GM12873 (cell line): ENCODE results near the gene ZFAND3.

Experiments
- CTCF ChIP-seq: IDR thresholded peaks from 2 replicates; pipeline ENCODE4 v1.5.1; 2012; ENCODE audit warnings: low read depth, mild to moderate bottlenecking, moderate library complexity, low read length, control low read depth; ENCODE audit not compliant: insufficient read depth; ENCODE audit errors: missing control alignments

Gene ZFAND3

GRCh38 chr6:37974943-37975342, 155.4 kb downstream of the ZFAND3 start:
- no peak for TF ChIP-seq CTCF

- no peak for TF ChIP-seq CTCF
Measured at GRCh38 chr6:37977715-37978114, 158.2 kb downstream of the ZFAND3 start.

- no peak for TF ChIP-seq CTCF
Measured at GRCh38 chr6:37979392-37980221, 160.1 kb downstream of the ZFAND3 start.

GRCh38 chr6:37980222-37980595, 160.7 kb downstream of the ZFAND3 start:
- no peak for TF ChIP-seq CTCF

- no peak for TF ChIP-seq CTCF
Measured at GRCh38 chr6:37981626-37982025, 162.1 kb downstream of the ZFAND3 start.

GRCh38 chr6:37982317-37982716, 162.8 kb downstream of the ZFAND3 start:
- TF ChIP-seq CTCF: no peak

GRCh38 chr6:37983720-37984501, 164.4 kb downstream of the ZFAND3 start:
- TF ChIP-seq CTCF: no peak
